HepG2 (cell line): ENCODE results near the gene FOXN3. TPM values are rescaled to one million over a fixed set of nuclear protein-coding genes. Genes with fewer than 3 reads are reported as not detected.

Source experiments
- ATAC-seq: fragments of 200-7000 bp; cut with Tn5 transposase; 3 replicates; pipeline ENCODE4 v1.9.1; 2020; ENCODE audit warnings: mild to moderate bottlenecking, moderate library complexity
- BruUV-seq: library from RNA; stranded (reverse); fragments of 400-500 nt; replicated peaks from 2 replicates; lab custom pipeline; 2021; lab: Mats Ljungman, UMichigan
- CTCF ChIA-PET: fragments of 300-600 bp; formaldehyde crosslinking; extraction: SDS; loops from one replicate; lab custom pipeline; 2021; ENCODE audit warnings: low total read pairs, inconsistent platforms, low intra/inter-chr PET ratio; lab: Yijun Ruan, JAX
- POLR2A ChIA-PET: fragments of 350-600 bp; sonication (Branson Sonifier 250); formaldehyde crosslinking; loops from one replicate; lab custom pipeline; 2020; ENCODE audit warnings: antibody characterized with exemption, inconsistent platforms; lab: Yijun Ruan, JAX
- DNase-seq: peaks from one replicate; pipeline ENCODE4 v3.0.0-alpha.2; 2015; ENCODE audit warnings: low spot score
- FAIRE-seq: peaks from 3 replicates; lab custom pipeline; 2011; peaks lifted over from hg19 to GRCh38; lab: Jason Lieb, UNC
- H2AFZ ChIP-seq: one replicate; pipeline ENCODE4 v1.6.1; 2011; ENCODE audit warnings: low read length, inconsistent platforms
- H3K27ac ChIP-seq: fragments of 300-600 bp; 3 replicates; pipeline ENCODE4 v1.8.0; 2011; ENCODE audit warnings: mixed run types, mild to moderate bottlenecking, mixed read lengths, low read length, inconsistent platforms; ENCODE audit not compliant: insufficient read depth; ENCODE audit errors: extremely low read length
- H3K27me3 ChIP-seq, 2 experiments: fragments of 200-600 bp in 1 of 2; 2 replicates in 1 of 2; 3 replicates in 1 of 2; pipeline versions ENCODE4 v1.6.0 to v1.8.0; 2011; ENCODE audit warnings: low read length in 2 of 2, mild to moderate bottlenecking in 2 of 2, moderate library complexity in 2 of 2, inconsistent platforms in 1 of 2; ENCODE audit not compliant: insufficient read depth in 2 of 2, control insufficient read depth in 1 of 2
- H3K36me3 ChIP-seq, 2 experiments: fragments of 200-600 bp in 1 of 2; replicated peaks in 1 of 2; 2 replicates in 1 of 2; 3 replicates in 1 of 2; pipeline versions ENCODE4 v1.5.1 to v1.8.0; 2011; ENCODE audit warnings: low read length in 2 of 2, inconsistent platforms in 1 of 2; ENCODE audit not compliant: insufficient read depth in 2 of 2, control insufficient read depth in 1 of 2
- H3K4me1 ChIP-seq: 2 replicates; pipeline ENCODE4 v1.5.1; 2012; ENCODE audit warnings: low read length, inconsistent platforms; ENCODE audit not compliant: insufficient read depth
- H3K4me2 ChIP-seq: 2 replicates; pipeline ENCODE4 v1.6.0; 2011; ENCODE audit warnings: low read depth, low read length, inconsistent platforms
- H3K4me3 ChIP-seq, 3 experiments: fragments of 200-600 bp in 1 of 3; sonication (generic), shearing (Covaris generic) in 1 of 3; replicated peaks in 1 of 3; 2 replicates each; pipeline ENCODE4 v1.5.1; 2011 to 2016; ENCODE audit warnings: low read length in 3 of 3, inconsistent platforms in 2 of 3, low read depth in 2 of 3, mild to moderate bottlenecking in 2 of 3, control low read depth in 1 of 3, mixed read lengths in 1 of 3; ENCODE audit not compliant: insufficient read depth in 1 of 3
- H3K79me2 ChIP-seq: one replicate; pipeline ENCODE4 v1.6.1; 2011; ENCODE audit warnings: low read length, inconsistent platforms; ENCODE audit not compliant: insufficient read depth
- H3K9ac ChIP-seq: 2 replicates; pipeline ENCODE4 v1.6.0; 2011; ENCODE audit warnings: mild to moderate bottlenecking, low read depth, low read length, inconsistent platforms; ENCODE audit not compliant: insufficient read depth
- H3K9me3 ChIP-seq: 2 replicates; pipeline ENCODE4 v1.5.1; 2012; ENCODE audit warnings: mild to moderate bottlenecking, low read length
- H4K20me1 ChIP-seq: 2 replicates; pipeline ENCODE4 v1.6.0; 2011; ENCODE audit warnings: inconsistent platforms, mild to moderate bottlenecking, low read length, moderate library complexity; ENCODE audit not compliant: insufficient read depth
- ETV6 ChIP-seq: sonication (generic); formaldehyde crosslinking; conservative IDR thresholded peaks from 2 replicates; pipeline ENCODE4 v1.4.0; 2020; ENCODE audit warnings: missing genetic modification reagents
- GLI4 ChIP-seq: sonication (generic); formaldehyde crosslinking; IDR thresholded peaks from 2 replicates; pipeline ENCODE4 v1.5.1; 2020; ENCODE audit warnings: missing genetic modification reagents, mild to moderate bottlenecking, moderate library complexity, borderline replicate concordance
- POLR2AphosphoS5 ChIP-seq: IDR thresholded peaks from 2 replicates; pipeline ENCODE4 v1.6.1; 2012; ENCODE audit warnings: low read depth, low read length
- RELA ChIP-seq: sonication (generic); formaldehyde crosslinking; IDR thresholded peaks from 2 replicates; pipeline ENCODE4 v1.4.0; 2020; ENCODE audit warnings: missing genetic modification reagents
- ZNF33A ChIP-seq: sonication (generic); formaldehyde crosslinking; IDR thresholded peaks from 2 replicates; pipeline ENCODE4 v1.5.1; 2020; ENCODE audit warnings: missing genetic modification reagents, mild to moderate bottlenecking, moderate library complexity, borderline replicate concordance
- ZNF512B ChIP-seq: sonication (generic); formaldehyde crosslinking; IDR thresholded peaks from 2 replicates; pipeline ENCODE4 v1.5.1; 2020; ENCODE audit warnings: missing genetic modification reagents, mild to moderate bottlenecking, borderline replicate concordance
- ZNF780A ChIP-seq: sonication (generic); formaldehyde crosslinking; IDR thresholded peaks from 2 replicates; pipeline ENCODE4 v1.8.0; 2022; ENCODE audit warnings: mild to moderate bottlenecking, missing genetic modification reagents, moderate library complexity
- WGBS: methylation state at CpG from one replicate; pipeline ENCODE4 v1.1.6; 2017; ENCODE audit warnings: low lambda C conversion rate; 5-methylcytosine and 5-hydroxymethylcytosine counted together
- in situ Hi-C: cut with HindIII; loops from 2 replicates; pipeline ENCODE4 v1.10.0; 2017; ENCODE audit warnings: low pct_unique_long_range_greater_than_20kb; ENCODE audit not compliant: extremely low pct_ligation_motif_present
- intact Hi-C: fragments of 100-400 bp; cut with micrococcal nuclease; formaldehyde crosslinking; loops from one replicate; pipeline ENCODE4 v1.10.0; 2022; ENCODE audit not compliant: unreplicated experiment
- polyA plus RNA-seq, 8 experiments: library from polyadenylated mRNA; depleted of rRNA in 3 of 8; stranded (reverse) in 7 of 8; unstranded in 1 of 8; fragments of >200 nt; fragmentation: Illumina TruSeq in 4 of 8; extraction: Trizol in 4 of 8; gene quantifications; 2 replicates each; pipeline versions ENCODE4 v1.2.1 to v1.2.3, GENCODE V29; 2011 to 2016; ENCODE audit warnings: low read depth in 4 of 8, missing spikeins in 1 of 8, mixed read lengths in 1 of 8; ENCODE audit not compliant: insufficient read depth in 1 of 8
- total RNA-seq, 5 experiments: library from RNA; depleted of rRNA; stranded (reverse); fragments of >200 nt; fragmentation: Illumina TruSeq; extraction: Trizol; gene quantifications; 2 replicates each; pipeline ENCODE4 v1.2.3, GENCODE V29; 2016; ENCODE audit warnings: low read depth in 1 of 5
- TF ChIP-seq, protein P1 (sequence below): IDR thresholded peaks from 2 replicates; pipeline ENCODE4 v1.6.1; 2018; ENCODE audit warnings: missing genetic modification reagents, mild to moderate bottlenecking, missing compliant biosample characterization

FOXN3 gene
- total and polyA plus RNA-seq, 2 of the 13 experiments (the other 11 are each of a cell fraction or from before 2014, with no cell fraction given): 32.4 to 70.2 TPM

DNA sequence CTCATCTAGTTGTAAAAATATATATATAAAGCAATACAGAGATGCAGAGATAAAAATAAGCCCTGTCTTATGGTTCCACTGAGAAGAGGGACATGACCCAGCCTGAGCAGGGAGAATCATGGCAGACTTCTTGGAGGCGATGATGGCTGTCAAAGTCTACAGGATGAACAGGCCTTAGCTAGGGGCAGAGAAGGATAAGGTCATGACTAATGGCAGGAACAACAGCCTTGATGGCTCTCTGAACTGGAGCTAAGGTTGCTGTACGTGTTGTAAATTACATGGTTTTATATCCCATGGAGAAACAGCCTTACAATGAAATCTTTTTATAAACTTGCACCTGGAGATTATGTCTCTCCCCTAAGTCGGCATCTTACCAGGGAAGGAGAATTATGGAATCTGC, 32.4 kb downstream of the FOXN3 start:
- H3K27me3 ChIP-seq: no peaks in the 10 kb centered on the region
- in situ Hi-C loops: no loop called here
- DNase-seq (no peak), FAIRE-seq (no peak)
- TF ChIP-seq ZNF33A (CRISPR knock-in tag) (no peak), ZNF512B (CRISPR knock-in tag) (no peak), ETV6 (CRISPR knock-in tag) (no peak), GLI4 (CRISPR knock-in tag) (no peak), POLR2AphosphoS5 (no peak), ZNF780A (CRISPR knock-in tag) (no peak), RELA (no peak)
- TF ChIP-seq, protein P1, sequence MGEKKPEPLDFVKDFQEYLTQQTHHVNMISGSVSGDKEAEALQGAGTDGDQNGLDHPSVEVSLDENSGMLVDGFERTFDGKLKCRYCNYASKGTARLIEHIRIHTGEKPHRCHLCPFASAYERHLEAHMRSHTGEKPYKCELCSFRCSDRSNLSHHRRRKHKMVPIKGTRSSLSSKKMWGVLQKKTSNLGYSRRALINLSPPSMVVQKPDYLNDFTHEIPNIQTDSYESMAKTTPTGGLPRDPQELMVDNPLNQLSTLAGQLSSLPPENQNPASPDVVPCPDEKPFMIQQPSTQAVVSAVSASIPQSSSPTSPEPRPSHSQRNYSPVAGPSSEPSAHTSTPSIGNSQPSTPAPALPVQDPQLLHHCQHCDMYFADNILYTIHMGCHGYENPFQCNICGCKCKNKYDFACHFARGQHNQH (CRISPR knock-in tag): no peak
- TF ChIP-seq, all 625 proteins: peak for 0
- Histone ChIP-seq H4K20me1 (peaks cover 38% of the 10 kb centered on the region), H3K4me2 (no peak overlapping the region), H3K79me2 (peaks cover 98% of the 10 kb centered on the region), H3K9me3 (no peaks in the 10 kb centered on the region), H3K36me3 (peaks cover 18 to 51% of the 10 kb centered on the region in 2 experiments), H2AFZ (no peak overlapping the region), H3K27ac (no peak overlapping the region), H3K4me3 (no peak overlapping the region), H3K9ac (no peak overlapping the region), H3K4me1 (peaks cover 82% of the 10 kb centered on the region)
- BruUV-seq: no TSS peak
- POLR2A ChIA-PET: no interaction called here
- intact Hi-C loops: no loop called here
- CTCF ChIA-PET: no interaction called here
- WGBS: 100% methylated on average over 3 of the region's 3 CpGs
- no peak for ATAC-seq
